RWPE2 (cell line): Measurements from ENCODE around the gene NLRX1.
"Not testable (repeated sequence)": the region's sequence is repeated elsewhere in the genome, so short reads cannot be mapped to it uniquely, and the experiment has no call there.

Source experiments
- ATAC-seq: fragments of 200-7000 bp; cut with Tn5 transposase; 3 replicates; pipeline ENCODE4 v1.9.1; 2021; ENCODE audit warnings: low read depth
- DNase-seq: peaks from one replicate; pipeline ENCODE4 v3.0.0-alpha.2; 2020; ENCODE audit warnings: low spot score
- H3K27ac ChIP-seq: fragments of 450-650 bp; 2 replicates; pipeline ENCODE4 v1.5.1; 2017; ENCODE audit warnings: mild to moderate bottlenecking; ENCODE audit not compliant: poor library complexity, severe bottlenecking
- H3K27me3 ChIP-seq: fragments of 250-450 bp; sonication (Bioruptor Pico); 2 replicates; pipeline ENCODE4 v1.5.1; 2021; ENCODE audit warnings: mild to moderate bottlenecking, moderate library complexity; ENCODE audit not compliant: insufficient read depth, poor library complexity, severe bottlenecking
- H3K36me3 ChIP-seq: fragments of 250-450 bp; sonication (Bioruptor Pico); 2 replicates; pipeline ENCODE4 v1.5.1; 2020; ENCODE audit warnings: low read depth, mild to moderate bottlenecking, moderate library complexity
- H3K4me1 ChIP-seq: fragments of 250-450 bp; sonication (Bioruptor Pico); 2 replicates; pipeline ENCODE4 v1.5.1; 2021; ENCODE audit warnings: mild to moderate bottlenecking, moderate library complexity; ENCODE audit not compliant: insufficient read depth, poor library complexity, severe bottlenecking
- H3K4me3 ChIP-seq: fragments of 250-450 bp; sonication (Bioruptor Pico); 2 replicates; pipeline ENCODE4 v1.5.1; 2021; ENCODE audit warnings: mild to moderate bottlenecking, moderate library complexity; ENCODE audit not compliant: severe bottlenecking
- H3K9me3 ChIP-seq: fragments of 250-450 bp; sonication (Bioruptor Pico); 2 replicates; pipeline ENCODE4 v1.5.1; 2021; ENCODE audit warnings: mild to moderate bottlenecking, moderate library complexity; ENCODE audit not compliant: severe bottlenecking
- TF ChIP-seq, protein P1 (sequence below): fragments of 450-650 bp; IDR thresholded peaks from one replicate; pipeline ENCODE4 v1.5.1; 2017; ENCODE audit warnings: mild to moderate bottlenecking, moderate library complexity; ENCODE audit not compliant: poor library complexity, severe bottlenecking

Gene NLRX1

DNA sequence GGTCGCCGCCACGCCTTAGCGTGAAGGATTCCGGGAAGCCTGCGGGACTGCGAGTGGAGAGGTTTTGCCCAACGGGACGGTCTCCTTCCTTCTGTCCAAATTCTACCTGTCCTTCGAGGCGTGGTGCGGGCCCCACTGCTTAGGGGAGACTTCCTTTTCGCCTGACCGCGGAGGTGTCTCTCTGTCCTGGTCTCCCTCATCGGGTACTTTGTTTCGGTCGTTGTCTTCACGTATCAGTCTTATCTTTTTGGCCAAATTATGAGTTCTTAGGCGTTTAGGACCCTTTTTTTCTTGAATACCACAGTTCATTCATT is 46.8 kb upstream of the NLRX1 start:
- no peak for DNase-seq
- Histone ChIP-seq H3K4me1 (no peaks in the 10 kb centered on the region), H3K36me3 (peaks cover 14% of the 10 kb centered on the region), H3K9me3 (no peaks in the 10 kb centered on the region), H3K27ac (peak overlapping the region; percentile 7), H3K4me3 (peak overlapping the region; percentile 91), H3K27me3 (no peaks in the 10 kb centered on the region)
- TF ChIP-seq, protein P1, sequence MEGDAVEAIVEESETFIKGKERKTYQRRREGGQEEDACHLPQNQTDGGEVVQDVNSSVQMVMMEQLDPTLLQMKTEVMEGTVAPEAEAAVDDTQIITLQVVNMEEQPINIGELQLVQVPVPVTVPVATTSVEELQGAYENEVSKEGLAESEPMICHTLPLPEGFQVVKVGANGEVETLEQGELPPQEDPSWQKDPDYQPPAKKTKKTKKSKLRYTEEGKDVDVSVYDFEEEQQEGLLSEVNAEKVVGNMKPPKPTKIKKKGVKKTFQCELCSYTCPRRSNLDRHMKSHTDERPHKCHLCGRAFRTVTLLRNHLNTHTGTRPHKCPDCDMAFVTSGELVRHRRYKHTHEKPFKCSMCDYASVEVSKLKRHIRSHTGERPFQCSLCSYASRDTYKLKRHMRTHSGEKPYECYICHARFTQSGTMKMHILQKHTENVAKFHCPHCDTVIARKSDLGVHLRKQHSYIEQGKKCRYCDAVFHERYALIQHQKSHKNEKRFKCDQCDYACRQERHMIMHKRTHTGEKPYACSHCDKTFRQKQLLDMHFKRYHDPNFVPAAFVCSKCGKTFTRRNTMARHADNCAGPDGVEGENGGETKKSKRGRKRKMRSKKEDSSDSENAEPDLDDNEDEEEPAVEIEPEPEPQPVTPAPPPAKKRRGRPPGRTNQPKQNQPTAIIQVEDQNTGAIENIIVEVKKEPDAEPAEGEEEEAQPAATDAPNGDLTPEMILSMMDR: no peak
- ATAC-seq: no peak; the same call in 2 of the 3 replicates

DNA sequence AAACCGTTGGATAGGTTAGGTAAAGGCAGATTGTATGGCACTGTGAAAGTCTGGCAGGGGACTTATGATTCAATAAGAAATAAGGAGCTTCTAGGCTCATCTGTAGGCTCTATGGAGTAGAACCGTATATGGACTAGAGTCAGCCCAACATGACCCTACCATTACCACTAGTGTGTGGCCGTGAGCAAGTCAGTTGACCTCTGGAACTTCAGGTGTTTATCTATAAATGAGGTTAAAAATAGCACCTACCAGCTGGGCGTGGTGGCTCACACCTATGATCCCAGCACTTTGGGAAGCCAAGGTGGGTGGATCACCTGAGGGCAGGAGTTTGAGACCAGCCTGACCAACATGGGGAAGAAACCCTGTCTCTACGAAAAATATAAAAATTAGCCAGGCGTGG is 42.7 kb upstream of the NLRX1 start:
- no peaks in the 10 kb centered on the region for H3K4me1 ChIP-seq
- H3K27me3 ChIP-seq: no peaks in the 10 kb centered on the region
- H3K36me3 ChIP-seq: peaks cover 39% of the 10 kb centered on the region
- no peaks in the 10 kb centered on the region for H3K9me3 ChIP-seq
- TF ChIP-seq, protein P1: no peak
- no peak overlapping the region for H3K27ac ChIP-seq
- no peak overlapping the region for H3K4me3 ChIP-seq
- ATAC-seq (no peak), DNase-seq (no peak)

- H3K36me3 ChIP-seq: peaks cover 44% of the 10 kb centered on the region
- H3K27me3 ChIP-seq: no peaks in the 10 kb centered on the region
- TF ChIP-seq, protein P1: no peak
- no peaks in the 10 kb centered on the region for H3K4me1 ChIP-seq
- ATAC-seq (no peak), DNase-seq (no peak)
- no peak overlapping the region for H3K27ac ChIP-seq
- no peaks in the 10 kb centered on the region for H3K9me3 ChIP-seq
- no peak overlapping the region for H3K4me3 ChIP-seq
Observed at GRCh38 chr11:119126675-119127268, 41.8 kb upstream of the NLRX1 start.

- Histone ChIP-seq H3K9me3 (no peaks in the 10 kb centered on the region), H3K36me3 (peaks cover 56% of the 10 kb centered on the region), H3K27me3 (no peaks in the 10 kb centered on the region), H3K4me3 (no peak overlapping the region), H3K4me1 (no peaks in the 10 kb centered on the region), H3K27ac (no peak overlapping the region)
- DNase-seq (no peak), ATAC-seq (no peak)
- TF ChIP-seq, protein P1: no peak
Observed at GRCh38 chr11:119130662-119131061, 37.9 kb upstream of the NLRX1 start.

DNA sequence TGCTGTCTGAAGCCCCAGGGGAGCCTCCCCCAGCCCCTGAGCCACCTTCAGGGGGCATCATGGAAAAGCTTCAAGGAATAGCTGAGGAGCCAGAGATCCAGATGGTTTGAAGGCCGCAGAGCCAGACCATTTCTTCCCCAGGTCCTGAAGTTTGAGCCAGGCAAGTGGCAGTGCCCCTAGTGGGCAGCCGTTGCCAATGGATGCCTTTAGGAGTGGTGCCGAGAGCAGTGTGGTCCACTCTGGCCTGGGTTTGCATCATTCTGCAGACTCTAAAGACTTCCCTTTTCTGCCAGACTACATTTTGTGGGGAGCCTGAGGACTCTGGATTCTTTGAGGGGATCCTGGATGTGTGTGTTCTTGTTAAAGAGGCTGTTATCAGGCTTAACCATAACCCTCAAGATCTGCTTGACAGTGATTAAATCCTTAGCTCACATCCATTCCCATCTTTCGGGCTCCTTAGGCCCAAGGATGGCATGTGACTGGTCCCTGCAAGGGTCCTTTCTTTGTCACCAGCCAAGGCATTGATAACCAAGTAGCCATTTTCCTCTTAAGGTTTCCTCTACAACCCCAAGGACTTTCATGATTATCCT is 34.0 kb upstream of the NLRX1 start:
- no peaks in the 10 kb centered on the region for H3K9me3 ChIP-seq
- TF ChIP-seq, protein P1: peak; percentile 53
- no peaks in the 10 kb centered on the region for H3K27me3 ChIP-seq
- peaks cover 43% of the 10 kb centered on the region for H3K36me3 ChIP-seq
- no peak overlapping the region for H3K27ac ChIP-seq
- H3K4me3 ChIP-seq: no peak overlapping the region
- no peak for DNase-seq
- peak; percentile 53; the same call in 2 of the 3 replicates for ATAC-seq
- no peaks in the 10 kb centered on the region for H3K4me1 ChIP-seq

DNA sequence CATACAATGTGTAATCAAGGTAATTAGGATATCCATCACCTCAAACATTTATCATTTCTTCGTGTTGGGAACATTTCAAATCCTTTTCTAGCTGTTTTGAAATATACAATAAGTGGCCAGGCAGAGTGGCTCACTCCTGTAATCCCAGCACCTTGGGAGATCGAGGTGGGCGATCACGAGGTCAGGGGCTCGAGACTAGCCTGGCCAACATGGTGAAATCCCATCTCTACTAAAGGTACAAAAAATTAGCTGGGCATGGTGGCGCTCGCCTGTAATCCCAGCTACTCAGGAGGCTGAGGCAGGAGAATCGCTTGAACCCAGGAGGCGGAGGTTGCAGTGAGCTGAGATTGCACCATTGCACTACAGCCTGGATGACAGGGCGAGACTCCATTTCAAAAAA is 29.2 kb upstream of the NLRX1 start:
- H3K9me3 ChIP-seq, ATAC-seq, DNase-seq, H3K27ac ChIP-seq, H3K36me3 ChIP-seq, H3K4me1 ChIP-seq, H3K27me3 ChIP-seq, H3K4me3 ChIP-seq: not testable (repeated sequence)
